ENCODE data around the gene KIT.

The KIT gene

GRCh38 chr4:54660591-54660990, 2.8 kb downstream of the KIT start:
- DNase-seq (ENCODE audit: low spot score) = no peak

DNA sequence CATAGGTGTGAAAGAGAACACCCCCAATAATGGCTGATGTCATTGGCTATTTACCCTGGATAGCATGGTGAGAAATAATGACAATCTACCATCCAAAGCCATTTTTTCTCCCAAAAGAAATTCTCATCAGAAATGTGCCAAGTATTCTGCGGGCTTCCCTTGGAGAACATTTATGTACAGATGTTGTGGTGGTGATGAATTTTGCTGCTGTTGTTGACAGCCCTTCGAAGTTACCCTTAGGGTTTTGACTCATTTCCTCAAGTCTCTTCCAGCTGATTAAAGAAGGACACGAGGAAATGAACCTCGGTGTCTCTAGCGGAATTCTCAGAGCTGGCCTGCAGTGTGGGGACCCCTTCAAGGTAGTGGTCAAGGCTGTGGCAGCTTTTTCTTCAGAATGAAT, 3.4 kb downstream of the KIT start:
- no peak for DNase-seq (ENCODE audit: low spot score)

- peak; percentile 35 for DNase-seq (ENCODE audit: low spot score)
Observed at GRCh38 chr4:54661686-54662085, 3.9 kb downstream of the KIT start.

GRCh38 chr4:54662123-54662522, 4.4 kb downstream of the KIT start:
- DNase-seq (ENCODE audit: low spot score) = no peak

- DNase-seq (ENCODE audit: low spot score) = no peak
Observed at GRCh38 chr4:54662901-54663585, 5.3 kb downstream of the KIT start.

GRCh38 chr4:54664400-54664799, 6.6 kb downstream of the KIT start:
- no peak for DNase-seq (ENCODE audit: low spot score)

DNA sequence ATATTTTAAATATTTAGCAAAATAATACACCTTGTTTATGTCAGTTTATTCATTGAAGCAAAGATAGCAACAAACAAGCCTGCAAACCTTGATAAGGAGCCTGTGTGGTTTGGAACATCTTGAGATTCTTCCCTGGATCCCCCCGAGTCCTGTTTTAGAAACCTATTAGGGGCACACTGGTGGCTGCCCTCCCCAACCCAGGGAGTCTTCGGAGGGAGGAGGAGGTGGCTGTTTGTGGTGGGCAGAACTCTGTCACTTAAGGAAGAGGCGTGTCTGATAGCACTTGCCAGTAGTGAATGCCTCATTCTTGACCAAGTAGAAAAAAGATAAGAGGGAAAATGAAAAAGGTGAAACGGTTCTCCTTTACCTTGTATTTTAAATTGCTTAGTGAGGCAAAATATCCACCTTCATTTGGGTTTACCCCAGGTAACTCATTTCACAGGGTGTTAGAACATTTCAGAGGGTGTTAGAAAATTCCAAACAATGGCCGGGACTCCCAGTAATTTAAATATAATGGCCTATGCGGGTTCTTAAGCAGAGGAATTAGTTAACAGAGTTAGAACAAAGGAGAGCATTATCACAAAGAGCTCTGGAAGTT, 10.4 kb downstream of the KIT start:
- DNase-seq (ENCODE audit: low spot score) = no peak

- DNase-seq (ENCODE audit: low spot score) = no peak
Observed at GRCh38 chr4:54669831-54670230, 12.1 kb downstream of the KIT start.

DNA sequence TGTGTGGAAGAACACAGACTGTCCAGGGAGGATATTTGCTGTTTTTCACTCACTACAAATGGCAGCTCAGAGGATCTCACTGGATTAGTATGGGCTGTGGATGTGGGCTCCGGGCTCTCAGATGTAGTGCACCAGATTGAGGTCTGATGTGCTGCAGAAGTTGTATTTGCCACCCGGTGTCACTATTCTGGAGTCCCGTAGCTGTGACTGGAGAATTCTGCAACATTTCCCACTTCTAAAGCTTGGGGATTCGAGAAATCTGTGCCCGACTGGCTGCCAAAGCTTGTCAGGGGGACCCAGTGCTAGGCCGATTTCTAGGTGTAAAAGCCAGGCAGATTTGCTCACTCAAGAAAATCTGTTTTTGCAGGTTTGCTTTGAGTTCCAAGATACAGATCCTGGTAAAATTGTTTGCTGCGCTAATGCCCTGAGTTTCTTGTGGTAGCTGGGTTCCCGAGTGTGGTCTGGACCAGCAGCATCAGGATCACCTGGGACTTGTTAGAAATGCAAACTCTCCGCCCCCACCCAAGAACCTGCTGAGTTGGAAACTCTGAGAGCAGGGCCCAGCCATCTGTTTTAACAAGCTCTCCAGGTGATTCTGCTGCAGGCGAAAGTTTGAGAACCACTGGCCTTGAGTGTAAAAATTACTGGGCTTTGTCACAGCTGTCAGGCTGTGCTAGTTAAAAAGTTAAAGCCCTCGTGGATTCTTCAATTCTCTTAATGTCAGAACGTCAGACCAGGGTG, 18.1 kb downstream of the KIT start:
- no peak for DNase-seq (ENCODE audit: low spot score)

DNA sequence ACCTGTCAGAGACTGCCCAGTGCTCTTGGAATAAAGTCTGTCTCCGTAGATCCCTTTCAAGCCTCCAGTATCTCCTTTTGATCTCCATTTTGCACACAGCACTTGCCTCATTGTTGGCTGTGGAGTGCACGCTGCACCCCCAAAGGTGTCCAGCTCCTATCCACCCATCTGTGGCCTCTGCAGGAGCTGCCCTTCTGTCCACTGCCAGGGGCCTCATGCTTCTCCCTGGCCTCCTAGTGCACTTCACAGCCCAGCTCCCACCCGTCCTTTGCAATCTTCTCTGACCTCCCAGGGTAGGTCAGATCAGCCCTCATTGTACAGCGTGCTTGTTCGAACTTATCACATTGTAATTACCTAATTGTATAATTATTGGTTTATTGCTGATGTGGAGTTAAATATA, 18.9 kb downstream of the KIT start:
- no peak for DNase-seq (ENCODE audit: low spot score)

GRCh38 chr4:54677416-54677815, 19.7 kb downstream of the KIT start:
- no peak for DNase-seq (ENCODE audit: low spot score)

GRCh38 chr4:54677853-54678650, 20.3 kb downstream of the KIT start:
- DNase-seq (ENCODE audit: low spot score) = no peak

GRCh38 chr4:54678826-54679225, 21.1 kb downstream of the KIT start:
- no peak for DNase-seq (ENCODE audit: low spot score)

DNA sequence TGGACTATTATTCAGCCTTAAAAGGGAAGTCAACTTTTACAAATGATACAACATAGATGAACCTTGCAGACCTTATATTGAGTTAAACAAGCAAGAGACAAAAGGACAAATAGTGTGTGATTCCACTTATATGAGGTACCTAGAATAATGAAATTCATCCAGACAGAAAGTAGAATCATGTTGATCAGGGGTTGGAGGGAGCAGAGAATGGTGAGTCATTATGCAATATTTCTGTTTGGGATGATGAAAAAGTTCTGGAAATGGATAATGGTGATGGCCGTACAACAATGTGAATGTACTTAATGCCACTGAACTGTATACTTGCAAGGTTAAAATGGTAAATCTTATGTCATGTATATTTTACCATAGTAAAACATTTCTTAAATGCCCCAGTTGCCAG, 22.1 kb downstream of the KIT start:
- DNase-seq (ENCODE audit: low spot score) = no peak

DNA sequence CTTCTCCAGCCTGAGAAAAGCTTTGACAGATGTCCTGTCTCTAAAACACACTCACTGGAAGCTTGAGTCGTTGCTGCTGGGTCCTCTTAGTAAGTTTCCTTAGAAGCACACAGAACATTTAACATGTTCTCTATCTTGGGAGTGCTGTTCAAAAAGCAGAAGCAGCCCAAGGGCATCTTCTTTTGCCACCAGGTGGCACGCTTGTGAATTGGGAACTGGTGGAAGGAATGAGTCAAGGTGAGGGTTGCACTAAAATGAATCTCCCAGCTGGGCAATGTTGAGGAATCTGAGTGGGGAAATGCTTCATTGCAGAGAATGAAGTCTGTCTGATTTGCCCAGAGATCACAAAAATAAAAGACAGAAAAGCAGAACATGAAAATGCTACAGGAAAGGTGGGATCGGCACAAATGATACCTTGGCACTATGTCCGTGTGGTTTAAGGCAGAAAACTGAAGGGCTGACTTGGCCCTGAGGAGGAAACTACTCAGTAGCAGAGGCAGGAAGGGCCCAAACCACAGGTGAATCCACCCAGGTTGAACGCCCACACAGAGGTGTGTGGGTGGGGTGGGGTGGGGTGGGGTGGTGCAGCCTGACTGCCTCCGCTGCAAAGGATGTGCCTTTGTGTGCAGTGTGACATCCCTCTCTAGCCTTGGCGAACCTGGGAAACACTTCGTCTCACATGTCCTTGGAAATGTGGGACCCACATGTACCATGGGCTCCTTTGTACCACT, 26.0 kb downstream of the KIT start:
- DNase-seq (ENCODE audit: low spot score) = peak; percentile 22

DNA sequence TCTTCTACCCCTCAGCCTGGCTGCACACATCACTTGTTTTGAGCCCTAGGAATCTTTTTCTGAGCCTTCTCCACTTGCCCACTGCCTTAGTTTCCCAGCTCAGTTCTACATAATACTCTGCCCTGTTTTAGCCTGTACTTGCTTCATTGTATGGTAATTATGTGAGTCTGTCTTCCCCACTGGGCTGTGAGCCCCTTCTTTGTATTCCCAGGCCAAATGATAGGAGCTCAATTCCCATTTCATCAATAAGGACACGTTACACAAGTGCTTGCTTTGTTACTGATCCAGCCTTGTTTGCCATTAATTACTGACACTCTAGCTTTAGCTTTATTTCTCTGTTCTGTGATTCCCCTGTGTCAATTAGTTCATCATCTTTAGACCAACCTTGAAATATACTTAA, 28.1 kb downstream of the KIT start:
- no peak for DNase-seq (ENCODE audit: low spot score)

DNA sequence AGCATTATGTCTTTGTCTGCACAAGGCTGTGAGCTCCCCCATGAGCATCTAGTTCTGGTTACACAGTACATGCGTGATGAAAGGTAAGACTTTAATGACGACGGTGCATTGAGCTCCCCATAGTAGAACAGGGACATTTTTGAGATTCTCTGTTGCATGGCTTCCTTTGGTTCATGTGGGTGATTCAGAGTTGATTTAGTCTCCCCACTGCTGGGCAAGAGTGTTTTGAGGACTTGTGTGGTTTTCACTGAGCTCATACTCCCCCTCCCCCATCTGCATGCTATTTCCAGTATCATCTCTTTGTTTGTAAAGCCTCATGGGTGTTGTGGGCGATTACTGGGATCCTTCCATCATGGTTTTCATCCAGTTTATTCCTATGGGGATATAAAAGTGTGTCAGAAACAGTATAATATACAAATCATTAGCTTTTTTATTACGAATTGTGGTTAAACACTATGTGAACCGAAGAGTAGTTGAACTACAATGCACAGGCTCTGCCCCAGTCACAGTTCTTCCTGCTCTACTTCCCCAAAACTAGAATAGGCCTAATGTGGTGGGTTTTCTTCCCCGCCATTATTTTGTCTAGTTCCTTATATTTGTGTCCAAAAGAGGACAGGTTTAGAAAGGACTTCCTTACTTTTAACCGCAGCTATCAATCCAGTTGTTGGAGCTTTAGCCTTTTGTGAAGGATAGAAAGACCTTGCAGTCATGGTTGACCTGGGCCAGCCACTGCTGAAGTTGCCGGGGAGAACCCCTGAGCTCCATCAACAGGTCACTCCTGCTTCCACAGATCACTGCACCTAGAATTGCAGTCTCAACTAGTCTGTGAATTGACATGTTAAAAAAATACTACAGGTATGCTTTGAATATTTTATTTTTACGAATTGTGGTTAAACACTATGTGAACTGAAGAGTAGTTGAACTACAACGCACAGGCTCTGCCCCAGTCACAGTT, 30.4 kb downstream of the KIT start:
- no peak for DNase-seq (ENCODE audit: low spot score)

GRCh38 chr4:54695337-54695736, 37.6 kb downstream of the KIT start:
- no peak for DNase-seq (ENCODE audit: low spot score)

DNA sequence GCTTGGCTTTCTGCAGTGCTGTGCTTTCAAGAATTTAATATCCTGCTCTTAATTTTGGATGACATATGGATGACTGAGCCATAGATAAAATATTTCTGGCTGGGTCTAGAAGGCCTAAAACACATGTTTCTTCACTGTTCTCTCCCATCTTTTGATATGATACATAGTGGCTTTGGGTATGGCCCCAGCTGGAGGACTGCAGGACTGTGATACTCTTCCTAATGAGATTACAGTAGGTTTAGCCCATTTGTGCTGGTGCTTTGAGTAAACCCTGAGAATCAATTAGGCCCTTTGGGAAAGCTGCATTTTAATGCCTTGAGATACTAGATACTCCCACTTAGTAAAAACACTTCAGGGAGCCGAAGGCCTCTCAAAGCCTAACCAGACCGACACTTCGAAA, 38.0 kb downstream of the KIT start:
- no peak for DNase-seq (ENCODE audit: low spot score)

- DNase-seq (ENCODE audit: low spot score) = no peak
Observed at GRCh38 chr4:54696649-54697048, 38.9 kb downstream of the KIT start.

DNA sequence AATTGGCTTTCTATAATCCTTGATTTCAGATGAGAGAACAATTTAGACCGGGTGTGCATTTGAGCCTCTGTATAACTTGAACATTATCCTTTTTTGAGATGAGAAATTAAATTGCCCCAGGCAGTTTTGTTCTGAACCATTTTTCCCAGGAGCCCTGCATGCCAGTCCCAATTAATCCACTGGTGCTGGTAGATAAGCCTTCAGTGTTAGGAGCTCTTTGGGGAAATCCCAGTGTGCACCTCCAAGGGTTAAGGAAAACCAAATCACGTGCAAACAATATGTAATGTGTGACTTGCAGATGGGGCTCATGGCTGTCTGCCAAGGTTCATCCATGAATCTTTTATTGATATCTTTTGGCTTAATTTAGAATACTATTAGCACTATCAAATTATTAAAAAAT, 43.2 kb downstream of the KIT start:
- DNase-seq (ENCODE audit: low spot score) = no peak

Measured in kidney tubule cell (primary cell).